Measurements from ENCODE around the gene DNAJC17.

DNAJC17 gene

GRCh38 chr15:40768521-40769273 lies 38.6 kb downstream of the DNAJC17 start:
- no peaks in the 10 kb centered on the region for H3K9me3 Mint-ChIP-seq
- DNase-seq (ENCODE audit: low spot score in 2 of 2) (no peak), ATAC-seq (no peak)
- peaks cover 45% of the 10 kb centered on the region for H3K4me1 Mint-ChIP-seq
- H3K27ac Mint-ChIP-seq, result peak overlapping the region; percentile 92
- H3K36me3 Mint-ChIP-seq, result peaks cover 52% of the 10 kb centered on the region
- H3K4me3 Mint-ChIP-seq, result peak overlapping the region; percentile 59

- peak overlapping the region; percentile 92 for H3K27ac Mint-ChIP-seq
- DNase-seq (ENCODE audit: low spot score in 2 of 2) (no peak), ATAC-seq (no peak)
- peaks cover 52% of the 10 kb centered on the region for H3K4me1 Mint-ChIP-seq
- no peak overlapping the region for H3K4me3 Mint-ChIP-seq
- H3K36me3 Mint-ChIP-seq, result peaks cover 59% of the 10 kb centered on the region
- no peaks in the 10 kb centered on the region for H3K9me3 Mint-ChIP-seq
Observed at GRCh38 chr15:40767838-40768500, 39.3 kb downstream of the DNAJC17 start.

GRCh38 chr15:40766906-40767837 lies 40.1 kb downstream of the DNAJC17 start:
- Mint-ChIP-seq H3K27ac (peak overlapping the region; percentile 56), H3K4me1 (peaks cover 54% of the 10 kb centered on the region), H3K36me3 (peaks cover 62% of the 10 kb centered on the region), H3K4me3 (no peak overlapping the region), H3K9me3 (no peaks in the 10 kb centered on the region)
- ATAC-seq (no peak), DNase-seq (ENCODE audit: low spot score in 2 of 2) (no peak)

- H3K36me3 Mint-ChIP-seq, result peaks cover 61% of the 10 kb centered on the region
- ATAC-seq (no peak), DNase-seq (ENCODE audit: low spot score in 2 of 2) (no peak)
- peak overlapping the region; percentile 56 for H3K27ac Mint-ChIP-seq
- peak overlapping the region; percentile 84 for H3K4me3 Mint-ChIP-seq
- H3K4me1 Mint-ChIP-seq, result peaks cover 54% of the 10 kb centered on the region
- no peaks in the 10 kb centered on the region for H3K9me3 Mint-ChIP-seq
Observed at GRCh38 chr15:40766194-40766815, 41.0 kb downstream of the DNAJC17 start.

- H3K9me3 Mint-ChIP-seq, result no peaks in the 10 kb centered on the region
- no peak for DNase-seq (ENCODE audit: low spot score in 2 of 2)
- ATAC-seq, result no peak
- H3K27ac Mint-ChIP-seq, result peak overlapping the region; percentile 56
- H3K4me3 Mint-ChIP-seq, result peak overlapping the region; percentile 84
- peaks cover 51% of the 10 kb centered on the region for H3K36me3 Mint-ChIP-seq
- H3K4me1 Mint-ChIP-seq, result peaks cover 47% of the 10 kb centered on the region
Observed at GRCh38 chr15:40764629-40765103, 42.6 kb downstream of the DNAJC17 start.

GRCh38 chr15:40763801-40764628 lies 43.3 kb downstream of the DNAJC17 start, which contains the start of gene GCHFR:
Gene GCHFR, plus strand, starts transcription at chr15:40764068. Its CDS starts 113 bp downstream, at chr15:40764181.
- H3K36me3 Mint-ChIP-seq, result peaks cover 44% of the 10 kb centered on the region

GRCh38 chr15:40762919-40763800 lies 44.1 kb downstream of the DNAJC17 start:
- Mint-ChIP-seq H3K4me1 (peaks cover 31% of the 10 kb centered on the region), H3K27ac (peak overlapping the region; percentile 34), H3K36me3 (peaks cover 41% of the 10 kb centered on the region), H3K4me3 (peak overlapping the region; percentile 84), H3K9me3 (no peaks in the 10 kb centered on the region)
- peak; percentile 9 for ATAC-seq
- peak in 1 of 2 donors; percentile 17 for DNase-seq (ENCODE audit: low spot score in 2 of 2)

More at GRCh38 chr15:40763801-40764628, 43.3 kb downstream of the DNAJC17 start, which contains the start of gene GCHFR:
- peak; percentile 73 for ATAC-seq
- H3K4me1 Mint-ChIP-seq, result peaks cover 40% of the 10 kb centered on the region
- peak within 1 kb of the TSS; percentile 84 for H3K4me3 Mint-ChIP-seq
- H3K27ac Mint-ChIP-seq, result peak within 1 kb of the TSS; percentile 56
- no peaks in the 10 kb centered on the region for H3K9me3 Mint-ChIP-seq
- peak; percentile 59 to 84 for DNase-seq (ENCODE audit: low spot score in 2 of 2)

GRCh38 chr15:40759961-40760360 lies 47.3 kb downstream of the DNAJC17 start:
- DNase-seq (ENCODE audit: low spot score in 2 of 2) (no peak), ATAC-seq (no peak)
- H3K9me3 Mint-ChIP-seq, result no peaks in the 10 kb centered on the region
- no peak overlapping the region for H3K4me3 Mint-ChIP-seq
- peaks cover 29% of the 10 kb centered on the region for H3K4me1 Mint-ChIP-seq
- H3K27ac Mint-ChIP-seq, result no peak overlapping the region
- H3K36me3 Mint-ChIP-seq, result peaks cover 20% of the 10 kb centered on the region

GRCh38 chr15:40756938-40757337 lies 50.3 kb downstream of the DNAJC17 start:
- peak overlapping the region; percentile 25 for H3K4me3 Mint-ChIP-seq
- DNase-seq (ENCODE audit: low spot score in 2 of 2) (no peak), ATAC-seq (no peak)
- peaks cover 24% of the 10 kb centered on the region for H3K36me3 Mint-ChIP-seq
- peaks cover 38% of the 10 kb centered on the region for H3K4me1 Mint-ChIP-seq
- peak overlapping the region; percentile 11 for H3K27ac Mint-ChIP-seq
- H3K9me3 Mint-ChIP-seq, result no peaks in the 10 kb centered on the region

GRCh38 chr15:40755812-40756208 lies 51.5 kb downstream of the DNAJC17 start:
- no peak for ATAC-seq
- Mint-ChIP-seq H3K4me1 (peaks cover 40% of the 10 kb centered on the region), H3K36me3 (peaks cover 35% of the 10 kb centered on the region), H3K27ac (peak overlapping the region; percentile 98), H3K9me3 (no peaks in the 10 kb centered on the region), H3K4me3 (peak overlapping the region; percentile 90)
- DNase-seq (ENCODE audit: low spot score in 2 of 2), result no peak

- Mint-ChIP-seq H3K4me1 (peaks cover 40% of the 10 kb centered on the region), H3K27ac (peak within 1 kb of the TSS; percentile 98), H3K36me3 (peaks cover 39% of the 10 kb centered on the region), H3K4me3 (peak within 1 kb of the TSS; percentile 90), H3K9me3 (no peaks in the 10 kb centered on the region)
- ATAC-seq (peak; percentile 94), DNase-seq (ENCODE audit: low spot score in 2 of 2) (peak; percentile 92 to 96)
Observed at GRCh38 chr15:40754883-40755811, 52.1 kb downstream of the DNAJC17 start, which contains the start of gene RMDN3. Gene RMDN3, minus strand, starts transcription at chr15:40755254. Its CDS starts 471 bp downstream, at chr15:40754783.

- peak overlapping the region; percentile 98 for H3K27ac Mint-ChIP-seq
- ATAC-seq (peak; percentile 36), DNase-seq (ENCODE audit: low spot score in 2 of 2) (peak in 1 of 2 donors; percentile 64)
- H3K4me1 Mint-ChIP-seq, result peaks cover 40% of the 10 kb centered on the region
- no peaks in the 10 kb centered on the region for H3K9me3 Mint-ChIP-seq
- peak overlapping the region; percentile 90 for H3K4me3 Mint-ChIP-seq
- peaks cover 45% of the 10 kb centered on the region for H3K36me3 Mint-ChIP-seq
Observed at GRCh38 chr15:40754574-40754882, 52.7 kb downstream of the DNAJC17 start.

All from stimulated activated effector memory CD8-positive, alpha-beta T cell treated with anti-CD3 and anti-CD28 coated beads, Interleukin-12 subunit alpha, Interleukin-12 subunit beta, amount 100 ng/mL, for 72 hours (primary cell).